Activated T-helper 17 cell treated with anti-CD3 and anti-CD28 coated beads, Interleukin-2, amount 50 U/mL, for 72 hours (primary cell): ENCODE results near the gene NAGA. TPM values are rescaled to one million over a fixed set of nuclear protein-coding genes. Genes with fewer than 3 reads are reported as not detected.
"Not testable (repeated sequence)": the region's sequence is repeated elsewhere in the genome, so short reads cannot be mapped to it uniquely, and the experiment has no call there.

Source experiments
- ATAC-seq: fragments of 150-1000 bp; cut with Tn5 transposase; replicated peaks from 2 replicates; pipeline ENCODE4 v1.10.0; 2021; ENCODE audit warnings: mild to moderate bottlenecking, moderate library complexity
- H3K27ac Mint-ChIP-seq: one replicate; pipeline ENCODE4 v1.8.0; 2022; ENCODE audit warnings: mixed read lengths
- H3K27me3 Mint-ChIP-seq: one replicate; pipeline ENCODE4 v1.8.0; 2022; ENCODE audit warnings: mixed read lengths
- H3K36me3 Mint-ChIP-seq: one replicate; pipeline ENCODE4 v1.8.0; 2022; ENCODE audit warnings: low read depth, mild to moderate bottlenecking, mixed read lengths
- H3K4me1 Mint-ChIP-seq: one replicate; pipeline ENCODE4 v1.8.0; 2022; ENCODE audit warnings: mixed read lengths
- H3K4me3 Mint-ChIP-seq: one replicate; pipeline ENCODE4 v1.8.0; 2022; ENCODE audit warnings: mild to moderate bottlenecking, mixed read lengths
- H3K9me3 Mint-ChIP-seq: one replicate; pipeline ENCODE4 v1.8.0; 2022; ENCODE audit warnings: mixed read lengths
- total RNA-seq, 2 donors: library from RNA; stranded (reverse); gene quantifications; one replicate each; pipeline ENCODE4 v1.2.3, GENCODE V29; 2022

The NAGA gene
- total RNA-seq = 10 to 100 TPM; 30.7 to 34.8 TPM

- Mint-ChIP-seq H3K36me3 (peaks cover 27% of the 10 kb centered on the region), H3K27ac (peak within 1 kb of the TSS; percentile 91), H3K9me3 (no peaks in the 10 kb centered on the region), H3K4me3 (peak within 1 kb of the TSS; percentile 94), H3K27me3 (no peaks in the 10 kb centered on the region), H3K4me1 (peaks cover 15% of the 10 kb centered on the region)
- ATAC-seq = peak; percentile 97
Measured at GRCh38 chr22:42070517-42071422, at the start of gene NAGA. NAGA (minus strand) TSS chr22:42070812; CDS start chr22:42070297, 515 bp downstream.

GRCh38 chr22:42116848-42117424, 46.3 kb upstream of the NAGA start:
- Mint-ChIP-seq H3K36me3 (no peaks in the 10 kb centered on the region), H3K9me3 (no peaks in the 10 kb centered on the region), H3K27me3 (no peaks in the 10 kb centered on the region), H3K4me3 (no peak overlapping the region), H3K27ac (no peak overlapping the region), H3K4me1 (peaks cover 24% of the 10 kb centered on the region)
- ATAC-seq = no peak

GRCh38 chr22:42115420-42115830, 44.8 kb upstream of the NAGA start:
- not testable (repeated sequence) for H3K36me3 Mint-ChIP-seq

GRCh38 chr22:42114721-42115120, 44.1 kb upstream of the NAGA start:
- Mint-ChIP-seq H3K4me1 (peaks cover 10% of the 10 kb centered on the region), H3K36me3 (no peaks in the 10 kb centered on the region), H3K4me3 (no peak overlapping the region), H3K27me3 (no peaks in the 10 kb centered on the region), H3K9me3 (no peaks in the 10 kb centered on the region), H3K27ac (no peak overlapping the region)
- ATAC-seq = no peak

More at GRCh38 chr22:42115420-42115830, 44.8 kb upstream of the NAGA start:
- not testable (repeated sequence) for H3K9me3 Mint-ChIP-seq, H3K27me3 Mint-ChIP-seq, H3K4me3 Mint-ChIP-seq, H3K27ac Mint-ChIP-seq, ATAC-seq
- peaks cover 15% of the 10 kb centered on the region for H3K4me1 Mint-ChIP-seq

GRCh38 chr22:42112793-42113192, 42.2 kb upstream of the NAGA start:
- H3K4me3 Mint-ChIP-seq, H3K4me1 Mint-ChIP-seq, H3K27me3 Mint-ChIP-seq, H3K9me3 Mint-ChIP-seq, H3K27ac Mint-ChIP-seq, H3K36me3 Mint-ChIP-seq, ATAC-seq: not testable (repeated sequence)

GRCh38 chr22:42111798-42112197, 41.2 kb upstream of the NAGA start:
- no peak for ATAC-seq
- Mint-ChIP-seq H3K4me3 (no peak overlapping the region), H3K27ac (peak overlapping the region; percentile 56), H3K9me3 (no peaks in the 10 kb centered on the region), H3K27me3 (no peaks in the 10 kb centered on the region), H3K4me1 (no peaks in the 10 kb centered on the region), H3K36me3 (no peaks in the 10 kb centered on the region)

GRCh38 chr22:42108848-42109247, 38.2 kb upstream of the NAGA start:
- Mint-ChIP-seq H3K9me3 (peaks cover 4% of the 10 kb centered on the region), H3K27ac (no peak overlapping the region), H3K36me3 (no peaks in the 10 kb centered on the region), H3K4me3 (no peak overlapping the region), H3K27me3 (no peaks in the 10 kb centered on the region), H3K4me1 (no peaks in the 10 kb centered on the region)
- no peak for ATAC-seq

- H3K27ac Mint-ChIP-seq, H3K36me3 Mint-ChIP-seq, H3K9me3 Mint-ChIP-seq, H3K4me3 Mint-ChIP-seq, H3K4me1 Mint-ChIP-seq, ATAC-seq, H3K27me3 Mint-ChIP-seq: not testable (repeated sequence)
Measured at GRCh38 chr22:42104332-42104860, 33.8 kb upstream of the NAGA start.

GRCh38 chr22:42101199-42101598, 30.6 kb upstream of the NAGA start:
- peaks cover 7% of the 10 kb centered on the region for H3K36me3 Mint-ChIP-seq
- H3K4me3 Mint-ChIP-seq = no peak overlapping the region
- H3K27ac Mint-ChIP-seq = no peak overlapping the region
- no peak for ATAC-seq
- H3K27me3 Mint-ChIP-seq = no peaks in the 10 kb centered on the region
- H3K4me1 Mint-ChIP-seq = no peaks in the 10 kb centered on the region
- H3K9me3 Mint-ChIP-seq = peaks cover 4% of the 10 kb centered on the region

GRCh38 chr22:42091455-42091782, 20.8 kb upstream of the NAGA start:
- no peaks in the 10 kb centered on the region for H3K9me3 Mint-ChIP-seq
- H3K4me1 Mint-ChIP-seq = peaks cover 16% of the 10 kb centered on the region
- peaks cover 35% of the 10 kb centered on the region for H3K36me3 Mint-ChIP-seq
- ATAC-seq = no peak
- peak overlapping the region; percentile 97 for H3K4me3 Mint-ChIP-seq
- H3K27me3 Mint-ChIP-seq = no peaks in the 10 kb centered on the region
- peak overlapping the region; percentile 97 for H3K27ac Mint-ChIP-seq

- Mint-ChIP-seq H3K4me1 (peaks cover 16% of the 10 kb centered on the region), H3K27me3 (no peaks in the 10 kb centered on the region), H3K9me3 (no peaks in the 10 kb centered on the region), H3K36me3 (peaks cover 41% of the 10 kb centered on the region), H3K4me3 (peak within 1 kb of the TSS; percentile 97), H3K27ac (peak within 1 kb of the TSS; percentile 97)
- ATAC-seq = peak; percentile 95
Measured at GRCh38 chr22:42090596-42091454, 20.2 kb upstream of the NAGA start, which contains the start of gene NDUFA6. NDUFA6 (minus strand) TSS chr22:42090772; CDS start chr22:42090744, 28 bp downstream.

- no peak overlapping the region for H3K27ac Mint-ChIP-seq
- H3K4me3 Mint-ChIP-seq = no peak overlapping the region
- peaks cover 13% of the 10 kb centered on the region for H3K4me1 Mint-ChIP-seq
- ATAC-seq = no peak
- no peaks in the 10 kb centered on the region for H3K27me3 Mint-ChIP-seq
- H3K36me3 Mint-ChIP-seq = peaks cover 83% of the 10 kb centered on the region
- H3K9me3 Mint-ChIP-seq = no peaks in the 10 kb centered on the region
Measured at GRCh38 chr22:42086051-42086450, 15.4 kb upstream of the NAGA start.

GRCh38 chr22:42084874-42085273, 14.3 kb upstream of the NAGA start:
- ATAC-seq = no peak
- peaks cover 13% of the 10 kb centered on the region for H3K4me1 Mint-ChIP-seq
- H3K27me3 Mint-ChIP-seq = no peaks in the 10 kb centered on the region
- H3K4me3 Mint-ChIP-seq = no peak overlapping the region
- no peak overlapping the region for H3K27ac Mint-ChIP-seq
- H3K9me3 Mint-ChIP-seq = no peaks in the 10 kb centered on the region
- H3K36me3 Mint-ChIP-seq = peaks cover 78% of the 10 kb centered on the region

GRCh38 chr22:42083119-42083518, 12.5 kb upstream of the NAGA start:
- H3K4me3 Mint-ChIP-seq = no peak overlapping the region
- peaks cover 72% of the 10 kb centered on the region for H3K36me3 Mint-ChIP-seq
- no peak overlapping the region for H3K27ac Mint-ChIP-seq
- H3K27me3 Mint-ChIP-seq = no peaks in the 10 kb centered on the region
- no peaks in the 10 kb centered on the region for H3K9me3 Mint-ChIP-seq
- no peak for ATAC-seq
- peaks cover 4% of the 10 kb centered on the region for H3K4me1 Mint-ChIP-seq
